HepG2 (cell line): ENCODE results near the gene GRIK4. TPM values are rescaled to one million over a fixed set of nuclear protein-coding genes. Genes with fewer than 3 reads are reported as not detected.

ENCODE experiments used
- ATAC-seq: fragments of 200-7000 bp; cut with Tn5 transposase; 3 replicates; pipeline ENCODE4 v1.9.1; 2020; ENCODE audit warnings: mild to moderate bottlenecking, moderate library complexity
- BruUV-seq: library from RNA; stranded (reverse); fragments of 400-500 nt; replicated peaks from 2 replicates; lab custom pipeline; 2021; lab: Mats Ljungman, UMichigan
- CTCF ChIA-PET: fragments of 300-600 bp; formaldehyde crosslinking; extraction: SDS; loops from one replicate; lab custom pipeline; 2021; ENCODE audit warnings: low total read pairs, inconsistent platforms, low intra/inter-chr PET ratio; lab: Yijun Ruan, JAX
- POLR2A ChIA-PET: fragments of 350-600 bp; sonication (Branson Sonifier 250); formaldehyde crosslinking; loops from one replicate; lab custom pipeline; 2020; ENCODE audit warnings: antibody characterized with exemption, inconsistent platforms; lab: Yijun Ruan, JAX
- DNase-seq: peaks from one replicate; pipeline ENCODE4 v3.0.0-alpha.2; 2015; ENCODE audit warnings: low spot score
- FAIRE-seq: peaks from 3 replicates; lab custom pipeline; 2011; peaks lifted over from hg19 to GRCh38; lab: Jason Lieb, UNC
- H2AFZ ChIP-seq: one replicate; pipeline ENCODE4 v1.6.1; 2011; ENCODE audit warnings: low read length, inconsistent platforms
- H3K27ac ChIP-seq: fragments of 300-600 bp; 3 replicates; pipeline ENCODE4 v1.8.0; 2011; ENCODE audit warnings: mixed run types, mild to moderate bottlenecking, mixed read lengths, low read length, inconsistent platforms; ENCODE audit not compliant: insufficient read depth; ENCODE audit errors: extremely low read length
- H3K27me3 ChIP-seq, 2 experiments: fragments of 200-600 bp in 1 of 2; 2 replicates in 1 of 2; 3 replicates in 1 of 2; pipeline versions ENCODE4 v1.6.0 to v1.8.0; 2011; ENCODE audit warnings: low read length in 2 of 2, mild to moderate bottlenecking in 2 of 2, moderate library complexity in 2 of 2, inconsistent platforms in 1 of 2; ENCODE audit not compliant: insufficient read depth in 2 of 2, control insufficient read depth in 1 of 2
- H3K36me3 ChIP-seq, 2 experiments: fragments of 200-600 bp in 1 of 2; replicated peaks in 1 of 2; 2 replicates in 1 of 2; 3 replicates in 1 of 2; pipeline versions ENCODE4 v1.5.1 to v1.8.0; 2011; ENCODE audit warnings: low read length in 2 of 2, inconsistent platforms in 1 of 2; ENCODE audit not compliant: insufficient read depth in 2 of 2, control insufficient read depth in 1 of 2
- H3K4me1 ChIP-seq: 2 replicates; pipeline ENCODE4 v1.5.1; 2012; ENCODE audit warnings: low read length, inconsistent platforms; ENCODE audit not compliant: insufficient read depth
- H3K4me2 ChIP-seq: 2 replicates; pipeline ENCODE4 v1.6.0; 2011; ENCODE audit warnings: low read depth, low read length, inconsistent platforms
- H3K4me3 ChIP-seq, 3 experiments: fragments of 200-600 bp in 1 of 3; sonication (generic), shearing (Covaris generic) in 1 of 3; replicated peaks in 1 of 3; 2 replicates each; pipeline ENCODE4 v1.5.1; 2011 to 2016; ENCODE audit warnings: low read length in 3 of 3, inconsistent platforms in 2 of 3, low read depth in 2 of 3, mild to moderate bottlenecking in 2 of 3, control low read depth in 1 of 3, mixed read lengths in 1 of 3; ENCODE audit not compliant: insufficient read depth in 1 of 3
- H3K79me2 ChIP-seq: one replicate; pipeline ENCODE4 v1.6.1; 2011; ENCODE audit warnings: low read length, inconsistent platforms; ENCODE audit not compliant: insufficient read depth
- H3K9ac ChIP-seq: 2 replicates; pipeline ENCODE4 v1.6.0; 2011; ENCODE audit warnings: mild to moderate bottlenecking, low read depth, low read length, inconsistent platforms; ENCODE audit not compliant: insufficient read depth
- H3K9me3 ChIP-seq: 2 replicates; pipeline ENCODE4 v1.5.1; 2012; ENCODE audit warnings: mild to moderate bottlenecking, low read length
- H4K20me1 ChIP-seq: 2 replicates; pipeline ENCODE4 v1.6.0; 2011; ENCODE audit warnings: inconsistent platforms, mild to moderate bottlenecking, low read length, moderate library complexity; ENCODE audit not compliant: insufficient read depth
- ATM ChIP-seq: fragments of 450-650 bp; IDR thresholded peaks from 2 replicates; pipeline ENCODE4 v1.7.1; 2017; ENCODE audit warnings: mild to moderate bottlenecking, borderline replicate concordance
- CTCF ChIP-seq: sonication (generic); formaldehyde crosslinking; IDR thresholded peaks from 2 replicates; pipeline ENCODE4 v1.5.0; 2020; ENCODE audit warnings: mild to moderate bottlenecking, missing genetic modification reagents, moderate library complexity
- FOXA1 ChIP-seq, 2 experiments: fragments of 450-650 bp in 1 of 2; sonication (generic) in 1 of 2; formaldehyde crosslinking in 1 of 2; IDR thresholded peaks; 2 replicates each; pipeline versions ENCODE4 v1.4.0 to v1.6.1; 2016 to 2020; ENCODE audit warnings: missing genetic modification reagents in 1 of 2
- KDM5A ChIP-seq: fragments of 200-600 bp; sonication (generic); IDR thresholded peaks from 2 replicates; pipeline ENCODE4 v1.7.0; 2018; ENCODE audit warnings: antibody characterized with exemption, mild to moderate bottlenecking, low read length, borderline replicate concordance
- NCOR1 ChIP-seq: fragments of 200-600 bp; sonication (generic); IDR thresholded peaks from 2 replicates; pipeline ENCODE4 v1.7.0; 2017; ENCODE audit warnings: antibody characterized with exemption, low read length, borderline replicate concordance
- SAP130 ChIP-seq: IDR thresholded peaks from 2 replicates; pipeline ENCODE4 v1.6.1; 2016; ENCODE audit warnings: low read depth
- SOX6 ChIP-seq, 2 experiments: fragments of 450-650 bp in 1 of 2; sonication (generic) in 1 of 2; formaldehyde crosslinking in 1 of 2; IDR thresholded peaks; 2 replicates each; pipeline versions ENCODE4 v1.4.0 to v1.6.1; 2017 to 2020; ENCODE audit warnings: antibody characterized with exemption in 1 of 2, mild to moderate bottlenecking in 1 of 2, missing genetic modification reagents in 1 of 2
- SRSF4 ChIP-seq: fragments of 200-400 bp; formaldehyde crosslinking; IDR thresholded peaks from one replicate; pipeline ENCODE4 v1.6.1; 2018; ENCODE audit warnings: mild to moderate bottlenecking, low read depth, low read length, moderate library complexity; ENCODE audit not compliant: poor library complexity, severe bottlenecking
- TBX3 ChIP-seq: fragments of 450-650 bp; IDR thresholded peaks from 2 replicates; pipeline ENCODE4 v1.6.1; 2017; ENCODE audit warnings: antibody characterized with exemption, mild to moderate bottlenecking, inconsistent platforms, borderline replicate concordance
- ZBTB42 ChIP-seq: sonication (generic); formaldehyde crosslinking; IDR thresholded peaks from 2 replicates; pipeline ENCODE4 v1.5.0; 2020; ENCODE audit warnings: mild to moderate bottlenecking, missing genetic modification reagents
- ZNF343 ChIP-seq: sonication (generic); formaldehyde crosslinking; IDR thresholded peaks from 2 replicates; pipeline ENCODE4 v1.4.0; 2020; ENCODE audit warnings: mild to moderate bottlenecking, missing genetic modification reagents
- ZNF781 ChIP-seq: sonication (generic); formaldehyde crosslinking; IDR thresholded peaks from 2 replicates; pipeline ENCODE4 v1.5.1; 2020; ENCODE audit warnings: borderline replicate concordance, mild to moderate bottlenecking, missing genetic modification reagents; ENCODE audit errors: not compliant biosample characterization
- ZSCAN21 ChIP-seq: sonication (generic); formaldehyde crosslinking; IDR thresholded peaks from 2 replicates; pipeline ENCODE4 v1.8.0; 2022; ENCODE audit warnings: mild to moderate bottlenecking, missing genetic modification reagents, moderate library complexity, borderline replicate concordance
- WGBS: methylation state at CpG from one replicate; pipeline ENCODE4 v1.1.6; 2017; ENCODE audit warnings: low lambda C conversion rate; 5-methylcytosine and 5-hydroxymethylcytosine counted together
- in situ Hi-C: cut with HindIII; loops from 2 replicates; pipeline ENCODE4 v1.10.0; 2017; ENCODE audit warnings: low pct_unique_long_range_greater_than_20kb; ENCODE audit not compliant: extremely low pct_ligation_motif_present
- intact Hi-C: fragments of 100-400 bp; cut with micrococcal nuclease; formaldehyde crosslinking; loops from one replicate; pipeline ENCODE4 v1.10.0; 2022; ENCODE audit not compliant: unreplicated experiment
- polyA plus RNA-seq, 8 experiments: library from polyadenylated mRNA; depleted of rRNA in 3 of 8; stranded (reverse) in 7 of 8; unstranded in 1 of 8; fragments of >200 nt; fragmentation: Illumina TruSeq in 4 of 8; extraction: Trizol in 4 of 8; gene quantifications; 2 replicates each; pipeline versions ENCODE4 v1.2.1 to v1.2.3, GENCODE V29; 2011 to 2016; ENCODE audit warnings: low read depth in 4 of 8, missing spikeins in 1 of 8, mixed read lengths in 1 of 8; ENCODE audit not compliant: insufficient read depth in 1 of 8
- total RNA-seq, 5 experiments: library from RNA; depleted of rRNA; stranded (reverse); fragments of >200 nt; fragmentation: Illumina TruSeq; extraction: Trizol; gene quantifications; 2 replicates each; pipeline ENCODE4 v1.2.3, GENCODE V29; 2016; ENCODE audit warnings: low read depth in 1 of 5

Gene GRIK4
- total and polyA plus RNA-seq, 2 of the 13 experiments (the other 11 are each of a cell fraction or from before 2014, with no cell fraction given) = 0.04 to 0.07 TPM

- no peak for TF ChIP-seq FOXA1 (IDR thresholded peaks at IDR 0.05)
- peak; percentile 45; the same call in 1 of the 2 replicates for TF ChIP-seq FOXA1 (CRISPR knock-in tag; IDR thresholded peaks at IDR 0.05)
- 0 out of 2 replicates have a peak, but pooled peaks have one; percentile 39 for TF ChIP-seq ZSCAN21 (CRISPR knock-in tag)
- peak; percentile 51; the same call in 1 of the 2 replicates for TF ChIP-seq TBX3
- no peak for TF ChIP-seq ZNF343 (CRISPR knock-in tag)
- TF ChIP-seq KDM5A = no peak
- no peak for TF ChIP-seq CTCF
- no peak for TF ChIP-seq SOX6 (IDR thresholded peaks at IDR 0.05)
- TF ChIP-seq SOX6 (CRISPR knock-in tag; IDR thresholded peaks at IDR 0.05) = peak; percentile 47; the same call in 1 of the 2 replicates
These were observed 5.2 kb downstream of the GRIK4 start (continued) for GRCh38 chr11:120516461-120517389.

GRCh38 chr11:120517390-120517761, 5.8 kb downstream of the GRIK4 start:
- no peak overlapping the region for H2AFZ ChIP-seq
- no peaks in the 10 kb centered on the region for H3K79me2 ChIP-seq
- DNase-seq (no peak), ATAC-seq (peak; percentile 61), FAIRE-seq (no peak)
- H3K4me2 ChIP-seq = peak overlapping the region; percentile 59
- H3K4me1 ChIP-seq = peaks cover 16% of the 10 kb centered on the region
- H3K27ac ChIP-seq = no peak overlapping the region
- CTCF ChIA-PET = no interaction called here
- intact Hi-C loops = loop anchor here (10.0 kb wide), 2 partner anchors 287 to 407 kb away; no protein-coding TSS in a partner anchor
- peak overlapping the region in 1 of 3 experiments; percentile 17; a peak in 1 of 6 replicates for H3K4me3 ChIP-seq
- H3K9me3 ChIP-seq = no peaks in the 10 kb centered on the region
- no peak overlapping the region for H3K9ac ChIP-seq
- no peaks in the 10 kb centered on the region for H4K20me1 ChIP-seq
- WGBS = under 1% methylated on average over 11 of the region's 13 CpGs
- POLR2A ChIA-PET = interaction anchor here (1.3 kb wide), 2 partner anchors 23 to 193 kb away, joined by 4 to 5 read pairs; no protein-coding TSS in a partner anchor
- in situ Hi-C loops = loop anchor here (10.0 kb wide), 1 partner anchor 287 kb away; no protein-coding TSS in a partner anchor
- H3K27me3 ChIP-seq = peaks cover 6 to 61% of the 10 kb centered on the region in 2 experiments
- no peaks in the 10 kb centered on the region for H3K36me3 ChIP-seq
- BruUV-seq = no TSS peak
- TF ChIP-seq ZNF781 (CRISPR knock-in tag) (no peak), NCOR1 (no peak), ZBTB42 (CRISPR knock-in tag) (no peak), SAP130 (no peak), ATM (no peak), SRSF4 (no peak)
